ENCODE data around the gene THSD4. TPM values are rescaled to one million over a fixed set of nuclear protein-coding genes. Genes with fewer than 3 reads are reported as not detected.

THSD4 gene
- total RNA-seq, 1 experiment from 2014 or later = 29.0 TPM

DNA sequence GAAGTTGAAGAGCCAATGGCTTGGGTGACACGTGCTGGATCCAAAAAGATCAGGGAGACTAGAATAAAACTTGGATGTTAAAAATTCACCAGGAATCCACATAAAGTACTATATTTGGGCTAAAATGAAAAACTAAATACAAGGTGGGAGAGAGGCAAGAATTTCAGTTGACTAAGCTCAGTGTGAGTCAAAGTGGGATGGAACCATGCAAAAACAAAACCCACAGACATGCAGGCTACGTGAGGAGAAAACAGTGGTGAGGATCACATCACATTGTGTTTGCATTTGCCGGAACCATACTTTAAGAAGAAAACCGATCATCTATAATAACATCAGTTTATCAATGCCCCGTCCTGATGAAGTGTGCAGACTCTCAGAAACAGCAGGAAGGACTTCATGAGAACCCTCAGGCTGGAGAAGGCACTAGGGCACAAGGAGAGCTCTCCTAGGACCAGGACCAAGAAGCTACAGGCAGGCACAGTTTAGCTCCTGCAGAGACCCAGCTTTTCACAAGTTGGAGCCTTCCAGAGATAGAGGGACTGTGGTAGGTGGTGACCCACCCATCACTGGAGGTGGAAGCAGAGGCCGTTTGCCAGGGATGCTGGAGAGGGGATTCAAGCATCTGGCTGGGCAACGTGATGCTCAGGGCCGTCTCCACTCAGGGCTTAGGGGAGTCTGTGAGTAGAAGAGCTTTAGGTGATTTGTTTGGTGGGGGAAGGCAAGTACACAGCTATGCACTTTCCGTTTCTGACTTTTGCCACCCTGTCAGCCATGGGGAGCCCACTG, 666.1 kb downstream of the THSD4 start:
- H3F3A ChIP-seq (ENCODE audit: low read length, unreplicated experiment) = no peaks in the 10 kb centered on the region
- no peaks in the 10 kb centered on the region for H4K20me1 ChIP-seq (ENCODE audit: low read length)
- no TSS peak for BruUV-seq (replicated peaks)
- H3K9ac ChIP-seq (ENCODE audit: low read length) = no peak overlapping the region
- DNase-seq (no peak), ATAC-seq (no peak)
- no peaks in the 10 kb centered on the region for H3K79me2 ChIP-seq (ENCODE audit: low read length)
- no peaks in the 10 kb centered on the region for H3K27me3 ChIP-seq (ENCODE audit: low read length)
- H3K36me3 ChIP-seq (ENCODE audit: low read depth, low read length) = no peaks in the 10 kb centered on the region
- peaks cover 34% of the 10 kb centered on the region for H3K4me1 ChIP-seq (ENCODE audit: insufficient read depth, low read length)
- TF ChIP-seq, protein P1, sequence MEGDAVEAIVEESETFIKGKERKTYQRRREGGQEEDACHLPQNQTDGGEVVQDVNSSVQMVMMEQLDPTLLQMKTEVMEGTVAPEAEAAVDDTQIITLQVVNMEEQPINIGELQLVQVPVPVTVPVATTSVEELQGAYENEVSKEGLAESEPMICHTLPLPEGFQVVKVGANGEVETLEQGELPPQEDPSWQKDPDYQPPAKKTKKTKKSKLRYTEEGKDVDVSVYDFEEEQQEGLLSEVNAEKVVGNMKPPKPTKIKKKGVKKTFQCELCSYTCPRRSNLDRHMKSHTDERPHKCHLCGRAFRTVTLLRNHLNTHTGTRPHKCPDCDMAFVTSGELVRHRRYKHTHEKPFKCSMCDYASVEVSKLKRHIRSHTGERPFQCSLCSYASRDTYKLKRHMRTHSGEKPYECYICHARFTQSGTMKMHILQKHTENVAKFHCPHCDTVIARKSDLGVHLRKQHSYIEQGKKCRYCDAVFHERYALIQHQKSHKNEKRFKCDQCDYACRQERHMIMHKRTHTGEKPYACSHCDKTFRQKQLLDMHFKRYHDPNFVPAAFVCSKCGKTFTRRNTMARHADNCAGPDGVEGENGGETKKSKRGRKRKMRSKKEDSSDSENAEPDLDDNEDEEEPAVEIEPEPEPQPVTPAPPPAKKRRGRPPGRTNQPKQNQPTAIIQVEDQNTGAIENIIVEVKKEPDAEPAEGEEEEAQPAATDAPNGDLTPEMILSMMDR (conservative IDR thresholded peaks at IDR 0.05; ENCODE audit: low read depth, low read length) = no peak
- TF ChIP-seq EZH2 (IDR thresholded peaks at IDR 0.05; ENCODE audit: low read length, unreplicated experiment) (no peak), EZH2phosphoT487 (IDR thresholded peaks at IDR 0.05; ENCODE audit: borderline replicate concordance, low read length) (no peak)
- H3K4me3 ChIP-seq (ENCODE audit: low read length) = no peak overlapping the region
- H3K9me3 ChIP-seq (ENCODE audit: low read length) = no peaks in the 10 kb centered on the region
- intact Hi-C loops (cut with micrococcal nuclease) = no loop called here
- ChIA-PET POLR2A (ENCODE audit: unreplicated experiment) (no interaction called here), CTCF (no interaction called here)
- no peaks in the 10 kb centered on the region for H3K9me2 ChIP-seq (replicated peaks; ENCODE audit: low read length)
- H3K27ac ChIP-seq (ENCODE audit: low read length) = no peak overlapping the region
- H3K4me2 ChIP-seq (ENCODE audit: low read length) = no peak overlapping the region
- no peak overlapping the region for H2AFZ ChIP-seq (ENCODE audit: low read length)

DNA sequence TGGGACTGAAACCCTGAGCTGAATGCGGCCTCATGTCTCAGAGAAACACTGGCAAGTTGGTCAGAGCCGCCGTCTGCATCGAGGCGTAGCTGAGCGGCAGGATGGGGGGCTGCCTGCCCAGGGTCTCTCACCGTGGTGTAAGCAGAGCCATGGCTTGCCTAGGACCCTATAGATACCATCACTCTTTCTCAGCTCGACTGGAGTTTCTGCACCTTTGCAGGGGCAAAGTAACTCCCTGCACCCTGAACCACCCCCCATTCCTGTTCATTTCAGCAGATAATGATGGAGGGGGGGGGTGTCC, 666.6 kb downstream of the THSD4 start:
- no peak overlapping the region for H3K9ac ChIP-seq (ENCODE audit: low read length)
- no peaks in the 10 kb centered on the region for H4K20me1 ChIP-seq (ENCODE audit: low read length)
- no peaks in the 10 kb centered on the region for H3F3A ChIP-seq (ENCODE audit: low read length, unreplicated experiment)
- H3K9me3 ChIP-seq (ENCODE audit: low read length) = no peaks in the 10 kb centered on the region
- CTCF ChIA-PET = no interaction called here
- H3K4me2 ChIP-seq (ENCODE audit: low read length) = no peak overlapping the region
- TF ChIP-seq EZH2 (IDR thresholded peaks at IDR 0.05; ENCODE audit: low read length, unreplicated experiment) (no peak), EZH2phosphoT487 (IDR thresholded peaks at IDR 0.05; ENCODE audit: borderline replicate concordance, low read length) (no peak)
- TF ChIP-seq, protein P1 (conservative IDR thresholded peaks at IDR 0.05; ENCODE audit: low read depth, low read length) = no peak
- H3K79me2 ChIP-seq (ENCODE audit: low read length) = no peaks in the 10 kb centered on the region
- no peaks in the 10 kb centered on the region for H3K9me2 ChIP-seq (replicated peaks; ENCODE audit: low read length)
- H3K27me3 ChIP-seq (ENCODE audit: low read length) = no peaks in the 10 kb centered on the region
- no peak for DNase-seq
- intact Hi-C loops (cut with micrococcal nuclease) = no loop called here
- ATAC-seq = no peak
- POLR2A ChIA-PET (ENCODE audit: unreplicated experiment) = no interaction called here
- H2AFZ ChIP-seq (ENCODE audit: low read length) = no peak overlapping the region
- H3K4me1 ChIP-seq (ENCODE audit: insufficient read depth, low read length) = peaks cover 34% of the 10 kb centered on the region
- BruUV-seq (replicated peaks) = no TSS peak
- H3K4me3 ChIP-seq (ENCODE audit: low read length) = no peak overlapping the region
- no peaks in the 10 kb centered on the region for H3K36me3 ChIP-seq (ENCODE audit: low read depth, low read length)
- H3K27ac ChIP-seq (ENCODE audit: low read length) = no peak overlapping the region

DNA sequence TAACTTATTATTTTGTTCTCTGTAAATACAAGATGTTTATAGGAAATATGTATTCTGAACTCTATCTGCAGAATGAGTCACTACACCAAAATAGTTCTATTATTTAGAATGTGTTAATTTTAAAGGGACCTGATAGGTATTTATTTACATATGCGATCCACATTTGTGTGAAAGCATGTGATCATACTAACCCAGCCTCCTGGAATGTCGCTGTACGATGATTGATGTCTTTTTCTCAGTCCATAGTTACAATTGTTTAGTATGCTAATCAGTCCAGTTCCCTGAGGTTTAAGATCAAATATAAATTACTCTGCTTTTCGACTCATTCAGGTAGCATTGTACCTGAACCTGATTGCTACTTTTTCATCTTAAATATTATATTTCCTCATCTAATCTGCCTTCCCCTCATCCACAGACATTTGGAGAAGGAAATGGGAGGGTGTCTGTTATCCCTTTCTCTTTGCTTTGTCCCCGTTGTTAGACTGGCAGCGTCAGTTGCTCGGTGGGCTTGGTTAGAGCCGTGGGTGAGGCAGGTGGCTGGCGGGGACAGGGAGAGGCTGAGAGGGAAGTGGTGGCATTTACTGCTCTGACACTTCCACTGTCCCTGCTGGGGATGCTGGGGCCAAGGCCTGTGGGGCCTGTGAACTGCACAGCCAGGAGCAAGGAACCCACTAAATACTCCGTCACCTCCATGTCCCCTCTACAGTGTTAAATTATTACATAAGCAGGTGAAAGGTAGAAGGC, 667.3 kb downstream of the THSD4 start:
- intact Hi-C loops (cut with micrococcal nuclease) = no loop called here
- Histone ChIP-seq H4K20me1 (ENCODE audit: low read length) (no peaks in the 10 kb centered on the region), H3F3A (ENCODE audit: low read length, unreplicated experiment) (no peaks in the 10 kb centered on the region), H3K27me3 (ENCODE audit: low read length) (no peaks in the 10 kb centered on the region), H3K27ac (ENCODE audit: low read length) (no peak overlapping the region), H3K79me2 (ENCODE audit: low read length) (no peaks in the 10 kb centered on the region), H3K4me2 (ENCODE audit: low read length) (no peak overlapping the region), H3K9ac (ENCODE audit: low read length) (no peak overlapping the region), H3K9me3 (ENCODE audit: low read length) (no peaks in the 10 kb centered on the region), H3K9me2 (replicated peaks; ENCODE audit: low read length) (no peaks in the 10 kb centered on the region), H2AFZ (ENCODE audit: low read length) (no peak overlapping the region), H3K4me1 (ENCODE audit: insufficient read depth, low read length) (peaks cover 34% of the 10 kb centered on the region), H3K4me3 (ENCODE audit: low read length) (no peak overlapping the region), H3K36me3 (ENCODE audit: low read depth, low read length) (no peaks in the 10 kb centered on the region)
- TF ChIP-seq, protein P1 (conservative IDR thresholded peaks at IDR 0.05; ENCODE audit: low read depth, low read length) = no peak
- no peak for TF ChIP-seq EZH2 (IDR thresholded peaks at IDR 0.05; ENCODE audit: low read length, unreplicated experiment)
- ATAC-seq (no peak), DNase-seq (no peak)
- POLR2A ChIA-PET (ENCODE audit: unreplicated experiment) = no interaction called here
- CTCF ChIA-PET = no interaction called here
- BruUV-seq (replicated peaks) = no TSS peak
